Measurements from ENCODE around the gene ANKRD34A.
A peak's percentile ranks its signal among the peaks of the same experiment; 100 is the strongest.

Gene ANKRD34A

DNA sequence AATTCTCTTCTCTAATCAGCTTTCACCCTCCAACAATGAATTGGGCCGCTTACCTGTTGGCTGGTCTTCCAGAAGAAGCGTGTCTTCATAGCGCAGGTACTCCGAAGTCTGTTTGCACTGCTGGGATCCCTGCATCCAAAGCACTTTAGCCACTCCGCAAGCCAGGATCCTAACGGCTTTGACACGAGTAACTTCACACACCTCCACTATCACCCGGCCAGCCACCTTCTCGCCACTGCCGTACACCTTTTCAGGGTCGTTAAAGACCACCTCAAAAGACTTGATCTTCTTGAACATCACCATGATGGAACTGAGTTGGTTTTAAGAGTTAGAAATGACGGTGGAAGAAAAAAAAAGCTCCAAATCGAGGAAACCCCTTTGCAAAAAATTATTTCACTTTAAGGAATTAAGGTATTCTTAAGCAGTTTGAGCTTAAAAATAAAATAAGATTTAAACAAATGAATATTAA, 31.6 kb upstream of the ANKRD34A start:
- Histone ChIP-seq H3K9me3 (no peaks in the 10 kb centered on the region), H3K36me3 (peaks cover 45% of the 10 kb centered on the region), H3K27me3 (no peaks in the 10 kb centered on the region), H3K27ac (peak overlapping the region; percentile 94), H3K4me1 (ENCODE audit: control insufficient read depth in 1 of 2, insufficient read depth in 1 of 2, low read depth in 1 of 2, low read length in 1 of 2) (peaks cover 46 to 69% of the 10 kb centered on the region in 2 experiments), H3K4me3 (ENCODE audit: low read depth in 1 of 2, low read length in 1 of 2) (peak overlapping the region; percentile 95 to 100)
- TF ChIP-seq, protein P1, sequence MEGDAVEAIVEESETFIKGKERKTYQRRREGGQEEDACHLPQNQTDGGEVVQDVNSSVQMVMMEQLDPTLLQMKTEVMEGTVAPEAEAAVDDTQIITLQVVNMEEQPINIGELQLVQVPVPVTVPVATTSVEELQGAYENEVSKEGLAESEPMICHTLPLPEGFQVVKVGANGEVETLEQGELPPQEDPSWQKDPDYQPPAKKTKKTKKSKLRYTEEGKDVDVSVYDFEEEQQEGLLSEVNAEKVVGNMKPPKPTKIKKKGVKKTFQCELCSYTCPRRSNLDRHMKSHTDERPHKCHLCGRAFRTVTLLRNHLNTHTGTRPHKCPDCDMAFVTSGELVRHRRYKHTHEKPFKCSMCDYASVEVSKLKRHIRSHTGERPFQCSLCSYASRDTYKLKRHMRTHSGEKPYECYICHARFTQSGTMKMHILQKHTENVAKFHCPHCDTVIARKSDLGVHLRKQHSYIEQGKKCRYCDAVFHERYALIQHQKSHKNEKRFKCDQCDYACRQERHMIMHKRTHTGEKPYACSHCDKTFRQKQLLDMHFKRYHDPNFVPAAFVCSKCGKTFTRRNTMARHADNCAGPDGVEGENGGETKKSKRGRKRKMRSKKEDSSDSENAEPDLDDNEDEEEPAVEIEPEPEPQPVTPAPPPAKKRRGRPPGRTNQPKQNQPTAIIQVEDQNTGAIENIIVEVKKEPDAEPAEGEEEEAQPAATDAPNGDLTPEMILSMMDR (IDR thresholded peaks at IDR 0.05): no peak

DNA sequence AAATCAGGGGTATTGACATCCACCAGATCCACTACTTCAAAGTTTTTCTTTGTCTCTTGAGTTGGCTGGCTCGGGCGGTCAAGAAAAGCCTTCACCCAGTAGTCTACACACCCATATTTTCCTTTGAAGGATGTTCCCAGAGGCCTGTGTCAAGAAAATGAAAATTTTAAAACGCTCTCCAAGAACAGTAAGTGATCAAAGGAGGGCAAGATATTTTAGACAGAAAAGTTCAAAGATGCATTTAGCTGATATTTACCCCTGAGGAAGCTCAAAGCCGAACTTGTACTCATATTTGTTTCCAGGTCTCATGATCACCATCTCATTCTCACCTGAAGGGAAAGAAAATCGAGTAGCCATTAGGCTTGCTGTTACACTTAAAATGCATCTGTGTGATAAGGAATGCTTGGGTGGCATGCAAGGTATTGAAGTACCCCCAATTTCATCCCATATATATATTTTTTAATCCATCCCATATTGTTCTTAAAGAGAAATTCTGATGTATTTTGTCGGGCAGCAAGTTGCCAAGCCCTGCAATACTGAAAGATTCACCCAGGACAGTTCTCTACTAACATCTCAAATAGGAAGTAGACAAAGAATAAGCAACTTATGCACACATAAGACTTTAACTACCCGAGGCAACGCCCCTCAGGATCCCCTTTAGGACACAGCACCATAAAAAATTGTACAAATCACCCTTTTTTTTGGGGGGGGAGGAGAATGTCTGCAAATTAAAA, 30.9 kb upstream of the ANKRD34A start:
- Histone ChIP-seq H3K9me3 (no peaks in the 10 kb centered on the region), H3K4me3 (ENCODE audit: low read depth in 1 of 2, low read length in 1 of 2) (peak overlapping the region; percentile 95 to 100), H3K4me1 (ENCODE audit: control insufficient read depth in 1 of 2, insufficient read depth in 1 of 2, low read depth in 1 of 2, low read length in 1 of 2) (peaks cover 46 to 69% of the 10 kb centered on the region in 2 experiments), H3K27me3 (no peaks in the 10 kb centered on the region), H3K36me3 (peaks cover 47% of the 10 kb centered on the region), H3K27ac (peak overlapping the region; percentile 94)
- TF ChIP-seq, protein P1 (IDR thresholded peaks at IDR 0.05): no peak

DNA sequence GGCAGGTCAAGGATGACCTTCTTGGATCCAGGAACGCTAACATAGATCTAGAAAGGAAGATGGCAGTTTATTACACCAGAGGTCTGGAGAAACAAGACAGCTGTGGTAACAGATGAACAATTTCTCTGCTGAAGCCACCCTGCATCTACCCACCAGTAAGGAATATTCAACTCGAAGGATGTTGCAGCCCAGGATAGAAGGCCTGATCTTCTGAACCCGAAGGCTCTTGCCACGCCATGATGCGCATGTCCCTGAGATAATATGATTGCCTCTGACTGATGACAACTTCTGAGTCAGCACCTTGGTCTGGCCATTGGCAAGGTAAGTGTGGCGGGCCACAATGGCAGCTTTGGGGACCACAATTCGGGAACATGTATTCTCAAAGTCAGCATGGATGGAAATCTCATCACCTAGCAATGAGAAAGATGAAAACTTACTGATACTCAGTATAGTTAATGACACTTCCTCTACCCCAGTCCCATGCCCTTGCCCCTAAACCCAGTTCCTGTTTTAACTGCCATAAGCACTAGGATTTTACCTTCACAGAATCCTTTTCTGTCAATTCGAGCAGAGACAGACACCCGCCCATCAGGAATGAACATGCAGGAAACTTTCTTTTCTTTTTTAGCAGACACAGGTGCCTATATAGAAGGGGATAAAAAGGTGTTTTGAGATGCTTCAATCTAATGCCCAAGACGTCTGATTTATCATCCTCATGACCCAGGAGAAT, 30.2 kb upstream of the ANKRD34A start:
- no peaks in the 10 kb centered on the region for H3K9me3 ChIP-seq
- H3K4me3 ChIP-seq (ENCODE audit: low read depth in 1 of 2, low read length in 1 of 2): peak overlapping the region; percentile 95 to 100
- TF ChIP-seq, protein P1 (IDR thresholded peaks at IDR 0.05): no peak
- H3K4me1 ChIP-seq (ENCODE audit: control insufficient read depth in 1 of 2, insufficient read depth in 1 of 2, low read depth in 1 of 2, low read length in 1 of 2): peaks cover 39 to 61% of the 10 kb centered on the region in 2 experiments
- H3K27me3 ChIP-seq: no peaks in the 10 kb centered on the region
- H3K36me3 ChIP-seq: peaks cover 47% of the 10 kb centered on the region
- peak overlapping the region; percentile 94 for H3K27ac ChIP-seq

DNA sequence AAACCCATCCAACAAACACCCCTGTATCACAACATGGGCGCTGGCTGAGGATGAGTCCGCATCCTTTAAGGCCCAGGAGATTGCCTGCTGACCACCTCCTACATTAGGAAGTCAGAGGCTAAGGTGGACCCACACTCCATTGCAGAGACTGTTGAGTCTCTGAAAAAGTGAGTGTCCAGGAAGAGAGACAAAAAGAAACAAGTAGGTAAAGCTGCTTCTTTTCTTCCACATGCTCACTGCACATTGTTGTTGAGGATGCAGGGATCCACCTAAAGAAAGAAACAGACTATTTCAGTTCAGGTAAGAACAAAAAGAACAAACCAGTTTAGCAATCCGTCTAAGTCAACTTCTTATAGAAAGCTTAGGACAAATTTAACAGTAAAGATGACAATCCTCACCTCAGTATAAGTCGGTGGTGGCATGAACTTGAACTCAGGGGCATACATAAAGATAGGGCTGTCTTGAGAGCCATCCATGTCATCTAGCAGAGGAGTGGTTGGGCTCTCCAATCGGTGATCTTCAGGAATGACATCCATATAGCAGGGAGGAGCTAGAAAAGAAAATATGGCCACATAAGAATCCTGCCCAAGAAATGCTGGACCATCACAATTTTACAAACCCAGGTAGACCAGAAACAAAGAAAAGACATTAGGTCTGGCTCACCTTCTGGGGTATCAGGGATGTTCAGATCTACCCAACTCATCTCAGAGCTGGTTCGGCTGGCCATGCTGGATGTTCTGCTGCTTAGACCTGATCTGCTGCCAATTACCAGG, 29.4 kb upstream of the ANKRD34A start:
- Histone ChIP-seq H3K36me3 (peaks cover 47% of the 10 kb centered on the region), H3K4me3 (ENCODE audit: low read depth in 1 of 2, low read length in 1 of 2) (peak overlapping the region; percentile 95 to 100), H3K27me3 (no peaks in the 10 kb centered on the region), H3K4me1 (ENCODE audit: control insufficient read depth in 1 of 2, insufficient read depth in 1 of 2, low read depth in 1 of 2, low read length in 1 of 2) (peaks cover 41 to 59% of the 10 kb centered on the region in 2 experiments), H3K9me3 (no peaks in the 10 kb centered on the region), H3K27ac (peak overlapping the region; percentile 94)
- TF ChIP-seq, protein P1 (IDR thresholded peaks at IDR 0.05): no peak

- H3K4me3 ChIP-seq (ENCODE audit: low read depth in 1 of 2, low read length in 1 of 2): peak overlapping the region; percentile 95 to 100
- TF ChIP-seq, protein P1 (IDR thresholded peaks at IDR 0.05): no peak
Measured at GRCh38 chr1:145992958-145993617, 28.7 kb upstream of the ANKRD34A start.

More at GRCh38 chr1:145992958-145993617, 28.7 kb upstream of the ANKRD34A start:
- Histone ChIP-seq H3K27ac (peak overlapping the region; percentile 94), H3K36me3 (peaks cover 47% of the 10 kb centered on the region), H3K27me3 (no peaks in the 10 kb centered on the region), H3K9me3 (no peaks in the 10 kb centered on the region), H3K4me1 (ENCODE audit: control insufficient read depth in 1 of 2, insufficient read depth in 1 of 2, low read depth in 1 of 2, low read length in 1 of 2) (peaks cover 41 to 58% of the 10 kb centered on the region in 2 experiments)

Data from neutrophil (primary cell).